ENCODE measurements around the gene KLHDC8A. TPM values are rescaled to one million over a fixed set of nuclear protein-coding genes. Genes with fewer than 3 reads are reported as not detected.

Gene KLHDC8A
- total and polyA plus RNA-seq, 2 donors (not counting 3 experiments of a cell fraction or from before 2014, with no cell fraction given), result not detected

DNA sequence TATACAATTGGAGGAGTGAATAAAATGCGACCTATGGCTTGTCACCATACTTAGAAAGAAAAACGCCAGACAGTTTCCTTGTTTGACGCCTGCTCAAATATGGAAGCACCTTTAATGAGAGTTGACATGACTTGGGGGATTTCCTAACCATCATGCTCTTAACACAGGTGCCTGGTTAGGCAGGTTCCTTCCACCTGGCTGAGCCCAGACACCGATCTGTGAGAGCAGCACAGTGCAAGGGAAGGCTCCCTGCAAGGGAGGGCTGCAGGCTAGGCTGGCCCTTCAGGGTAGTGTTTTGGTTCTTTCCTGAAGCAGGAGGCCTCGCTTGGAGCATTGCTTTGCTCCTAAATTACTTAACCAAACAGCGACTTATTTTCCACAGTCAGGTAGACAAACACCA lies 24.6 kb upstream of the KLHDC8A start:
- Histone ChIP-seq H3K9me1 (replicated peaks; ENCODE audit: control insufficient read depth, extremely low read depth, insufficient read depth, low read length) (no peaks in the 10 kb centered on the region), H3K27ac (ENCODE audit: insufficient read depth, low read depth, low read length) (no peak overlapping the region), H2AFZ (ENCODE audit: low read depth, low read length) (no peak overlapping the region), H3K9me3 (replicated peaks; ENCODE audit: control insufficient read depth, insufficient read depth, low read length) (no peaks in the 10 kb centered on the region), H3K36me3 (ENCODE audit: control insufficient read depth in 2 of 2, extremely low read depth in 1 of 2, insufficient read depth in 2 of 2, low read length in 2 of 2) (no peaks in the 10 kb centered on the region), H3K4me1 (ENCODE audit: control insufficient read depth, extremely low read depth, insufficient read depth, low read length) (no peaks in the 10 kb centered on the region), H3K4me2 (ENCODE audit: insufficient read depth, low read length) (no peak overlapping the region), H4K20me1 (replicated peaks; ENCODE audit: control insufficient read depth, extremely low read depth, insufficient read depth, low read length) (no peaks in the 10 kb centered on the region), H3K4me3 (replicated peaks in 1 of 3; ENCODE audit: insufficient read depth in 1 of 3, low read depth in 1 of 3, low read length in 3 of 3) (no peak overlapping the region), H3K9ac (replicated peaks; ENCODE audit: extremely low read depth, insufficient read depth, low read length) (no peak overlapping the region), H3K79me2 (ENCODE audit: control insufficient read depth, insufficient read depth, low read length) (no peaks in the 10 kb centered on the region), H3K27me3 (ENCODE audit: control insufficient read depth in 2 of 2, insufficient read depth in 2 of 2, low read length in 2 of 2) (peaks cover 3 to 9% of the 10 kb centered on the region in 2 experiments)
- ChIA-PET POLR2A (no interaction called here), CTCF (interaction anchor here (1.4 to 1.8 kb wide), 3 partner anchors 27 to 104 kb away, joined by 3 to 5 read pairs (median 4); no protein-coding TSS in a partner anchor)
- intact Hi-C loops (cut with micrococcal nuclease), result no loop called here
- DNase-seq (ENCODE audit: low read depth, low spot score) (no peak), FAIRE-seq (no peak)
- BruUV-seq (replicated peaks), result no TSS peak
- TF ChIP-seq MYC (IDR thresholded peaks at IDR 0.05; ENCODE audit: low read depth, low read length) (no peak), MAX (IDR thresholded peaks at IDR 0.05; ENCODE audit: insufficient read depth, insufficient read length) (no peak), GATA2 (IDR thresholded peaks at IDR 0.05; ENCODE audit: insufficient read depth, insufficient read length, low read depth, low read length) (no peak), EZH2 (IDR thresholded peaks at IDR 0.05; ENCODE audit: borderline replicate concordance, low read depth, low read length, severe bottlenecking) (no peak), JUN (IDR thresholded peaks at IDR 0.05; ENCODE audit: borderline replicate concordance, insufficient read depth, insufficient read length, low read depth) (no peak)
- TF ChIP-seq, protein P1, sequence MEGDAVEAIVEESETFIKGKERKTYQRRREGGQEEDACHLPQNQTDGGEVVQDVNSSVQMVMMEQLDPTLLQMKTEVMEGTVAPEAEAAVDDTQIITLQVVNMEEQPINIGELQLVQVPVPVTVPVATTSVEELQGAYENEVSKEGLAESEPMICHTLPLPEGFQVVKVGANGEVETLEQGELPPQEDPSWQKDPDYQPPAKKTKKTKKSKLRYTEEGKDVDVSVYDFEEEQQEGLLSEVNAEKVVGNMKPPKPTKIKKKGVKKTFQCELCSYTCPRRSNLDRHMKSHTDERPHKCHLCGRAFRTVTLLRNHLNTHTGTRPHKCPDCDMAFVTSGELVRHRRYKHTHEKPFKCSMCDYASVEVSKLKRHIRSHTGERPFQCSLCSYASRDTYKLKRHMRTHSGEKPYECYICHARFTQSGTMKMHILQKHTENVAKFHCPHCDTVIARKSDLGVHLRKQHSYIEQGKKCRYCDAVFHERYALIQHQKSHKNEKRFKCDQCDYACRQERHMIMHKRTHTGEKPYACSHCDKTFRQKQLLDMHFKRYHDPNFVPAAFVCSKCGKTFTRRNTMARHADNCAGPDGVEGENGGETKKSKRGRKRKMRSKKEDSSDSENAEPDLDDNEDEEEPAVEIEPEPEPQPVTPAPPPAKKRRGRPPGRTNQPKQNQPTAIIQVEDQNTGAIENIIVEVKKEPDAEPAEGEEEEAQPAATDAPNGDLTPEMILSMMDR (IDR thresholded peaks at IDR 0.05; ENCODE audit: extremely low read depth in 1 of 2, insufficient read depth in 1 of 2, low read depth in 1 of 2, low read length in 2 of 2), result no peak
- dilution Hi-C loops (cut with MboI; ENCODE audit: extremely low pct_ligation_motif_present, low sequenced_read_pairs), result no loop called here
